ENCODE data around the gene CHID1.
A peak's percentile ranks its signal among the peaks of the same experiment; 100 is the strongest.

The CHID1 gene

GRCh38 chr11:860234-861104 lies 50.1 kb downstream of the CHID1 start:
- TF ChIP-seq RAD21 (IDR thresholded peaks at IDR 0.05; ENCODE audit: low read depth), result no peak
- TF ChIP-seq TCF12 (IDR thresholded peaks at IDR 0.05; ENCODE audit: low read depth), result no peak
- TF ChIP-seq CREB1 (IDR thresholded peaks at IDR 0.05; ENCODE audit: low read depth), result no peak
- TF ChIP-seq MAX (IDR thresholded peaks at IDR 0.05), result no peak
- TF ChIP-seq NFIC (IDR thresholded peaks at IDR 0.05), result no peak
- no peak for TF ChIP-seq TEAD4 (IDR thresholded peaks at IDR 0.05)
- TF ChIP-seq YY1 (IDR thresholded peaks at IDR 0.05; ENCODE audit: low read depth), result no peak
- TF ChIP-seq ZBTB7A (IDR thresholded peaks at IDR 0.05; ENCODE audit: low read depth), result no peak
- no peak for TF ChIP-seq EGR1 (IDR thresholded peaks at IDR 0.05)
- no peak for TF ChIP-seq FOXM1 (IDR thresholded peaks at IDR 0.05; ENCODE audit: borderline replicate concordance, low read depth)
- no peak for TF ChIP-seq REST (IDR thresholded peaks at IDR 0.05; ENCODE audit: low read depth)
- no peak for TF ChIP-seq TAF1 (IDR thresholded peaks at IDR 0.05; ENCODE audit: low read depth)
- no peak for TF ChIP-seq USF1 (IDR thresholded peaks at IDR 0.05)
- TF ChIP-seq CEBPB (IDR thresholded peaks at IDR 0.05), result no peak
- no peak for TF ChIP-seq EP300 (IDR thresholded peaks at IDR 0.05; ENCODE audit: borderline replicate concordance)

- TF ChIP-seq NFIC (IDR thresholded peaks at IDR 0.05) (peak; percentile 57; the same call in 1 of the 2 replicates), CEBPB (IDR thresholded peaks at IDR 0.05) (no peak), EGR1 (IDR thresholded peaks at IDR 0.05) (peak; percentile 76), TAF1 (IDR thresholded peaks at IDR 0.05; ENCODE audit: low read depth) (no peak), FOXM1 (IDR thresholded peaks at IDR 0.05; ENCODE audit: borderline replicate concordance, low read depth) (no peak), YY1 (IDR thresholded peaks at IDR 0.05; ENCODE audit: low read depth) (no peak), USF1 (IDR thresholded peaks at IDR 0.05) (peak; percentile 93)
Measured at GRCh38 chr11:859394-860131, 51.0 kb downstream of the CHID1 start.

- TF ChIP-seq CEBPB (IDR thresholded peaks at IDR 0.05), result no peak
- TF ChIP-seq CREB1 (IDR thresholded peaks at IDR 0.05; ENCODE audit: low read depth), result no peak
- TF ChIP-seq REST (IDR thresholded peaks at IDR 0.05; ENCODE audit: low read depth), result no peak
- no peak for TF ChIP-seq YY1 (IDR thresholded peaks at IDR 0.05; ENCODE audit: low read depth)
- no peak for TF ChIP-seq FOXM1 (IDR thresholded peaks at IDR 0.05; ENCODE audit: borderline replicate concordance, low read depth)
- TF ChIP-seq TCF12 (IDR thresholded peaks at IDR 0.05; ENCODE audit: low read depth), result no peak
- TF ChIP-seq EP300 (IDR thresholded peaks at IDR 0.05; ENCODE audit: borderline replicate concordance), result no peak
- TF ChIP-seq USF1 (IDR thresholded peaks at IDR 0.05), result no peak
- TF ChIP-seq TAF1 (IDR thresholded peaks at IDR 0.05; ENCODE audit: low read depth), result no peak
- TF ChIP-seq RAD21 (IDR thresholded peaks at IDR 0.05; ENCODE audit: low read depth), result no peak
- no peak for TF ChIP-seq EGR1 (IDR thresholded peaks at IDR 0.05)
- TF ChIP-seq MAX (IDR thresholded peaks at IDR 0.05), result no peak
- TF ChIP-seq TEAD4 (IDR thresholded peaks at IDR 0.05), result no peak
- TF ChIP-seq NFIC (IDR thresholded peaks at IDR 0.05), result no peak
Measured at GRCh38 chr11:858762-859339, 51.8 kb downstream of the CHID1 start.

- TF ChIP-seq REST (IDR thresholded peaks at IDR 0.05; ENCODE audit: low read depth), result peak; percentile 42; the same call in 1 of the 2 replicates
- no peak for TF ChIP-seq NFIC (IDR thresholded peaks at IDR 0.05)
Measured at GRCh38 chr11:858053-858761, 52.4 kb downstream of the CHID1 start.
